ENCODE measurements around the gene NRIP3.
"Not testable (repeated sequence)": the region's sequence is repeated elsewhere in the genome, so short reads cannot be mapped to it uniquely, and the experiment has no call there.

Gene NRIP3

DNA sequence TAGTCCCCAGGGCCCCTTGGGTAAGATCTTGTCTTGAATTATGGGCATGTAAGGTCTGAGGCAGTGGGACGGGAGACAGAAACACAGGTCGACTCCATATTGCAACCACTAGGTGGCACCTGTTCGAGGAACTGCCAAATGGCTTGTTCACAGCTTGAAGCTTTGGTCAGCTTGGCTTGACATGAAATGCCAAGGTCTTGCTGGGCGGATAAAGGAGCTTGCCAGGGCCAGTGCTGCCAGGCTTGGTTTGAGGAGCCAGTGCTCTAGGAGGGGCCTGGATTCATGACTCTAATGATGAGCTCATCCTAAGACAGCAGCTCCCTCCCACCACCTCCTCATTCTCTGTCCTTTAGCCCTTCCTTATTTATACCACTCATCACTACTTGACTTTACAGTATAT, 11.9 kb upstream of the NRIP3 start:
- DNase-seq: peak; percentile 46

DNA sequence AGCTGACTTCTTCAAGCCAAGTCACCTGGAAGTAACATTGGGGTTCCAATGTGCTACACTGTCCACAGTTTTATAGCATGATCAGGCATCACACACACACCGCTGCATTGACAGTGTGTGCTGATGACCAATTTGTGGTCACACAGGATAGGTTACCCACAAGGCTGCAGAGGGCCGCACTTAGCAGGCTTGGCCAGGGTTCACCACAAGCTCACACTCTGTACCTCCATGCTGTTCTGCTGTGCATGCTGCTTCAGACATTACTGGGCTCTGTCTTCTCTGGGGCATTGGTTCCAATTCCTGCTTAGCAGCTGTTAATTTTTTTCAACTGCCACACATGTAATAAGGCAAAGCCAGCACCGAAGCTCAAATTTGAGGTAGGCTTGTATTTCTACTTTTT, 11.0 kb upstream of the NRIP3 start:
- no peak for DNase-seq

- no peak for DNase-seq
Observed at GRCh38 chr11:9013373-9013772, 9.6 kb upstream of the NRIP3 start.

DNA sequence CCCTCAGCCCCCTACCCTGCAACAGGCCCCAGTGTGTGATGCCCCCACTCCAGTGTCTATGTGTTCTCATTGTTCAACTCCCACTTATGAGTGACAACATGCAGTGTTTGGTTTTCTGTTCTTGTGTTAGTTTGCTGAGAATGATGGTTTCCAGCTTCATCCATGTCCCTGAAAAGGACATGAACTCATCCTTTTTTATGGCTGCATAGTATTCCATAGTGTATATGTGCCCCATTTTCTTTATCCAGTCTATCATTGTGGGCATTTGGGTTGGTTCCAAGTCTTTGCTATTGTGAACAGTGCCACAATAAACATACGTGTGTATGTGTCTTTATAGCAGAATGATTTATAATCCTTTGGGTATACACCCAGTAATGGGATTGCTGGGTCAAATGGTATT, 5.7 kb upstream of the NRIP3 start:
- not testable (repeated sequence) for DNase-seq

- no peak for DNase-seq
Observed at GRCh38 chr11:9008661-9009060, 4.9 kb upstream of the NRIP3 start.

DNA sequence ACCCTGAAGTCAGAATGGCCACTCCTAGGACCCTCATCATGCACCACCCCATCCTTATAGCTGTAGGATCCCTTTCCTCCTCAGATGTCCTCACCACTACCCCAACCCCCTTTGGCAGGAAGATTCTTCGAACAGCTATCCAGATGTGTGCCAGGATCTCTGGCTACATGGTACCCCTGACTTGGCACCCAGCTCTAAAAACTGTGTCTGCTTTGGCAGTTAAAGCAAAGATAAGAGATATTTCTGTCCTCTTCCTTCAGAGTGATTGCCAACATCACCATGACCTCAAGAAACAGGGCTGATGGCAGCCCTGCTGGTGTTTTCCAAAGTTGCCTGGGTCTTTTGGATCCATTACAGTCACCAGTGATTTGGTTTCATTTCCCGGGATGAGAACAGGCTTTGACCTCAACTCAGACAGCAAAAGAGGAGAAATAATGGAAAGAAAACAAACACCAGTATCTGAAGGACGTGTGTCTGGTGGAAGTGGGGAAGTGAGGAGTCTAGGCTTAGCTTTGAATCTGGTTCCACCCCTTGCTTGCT, 4.3 kb upstream of the NRIP3 start:
- no peak for DNase-seq

DNA sequence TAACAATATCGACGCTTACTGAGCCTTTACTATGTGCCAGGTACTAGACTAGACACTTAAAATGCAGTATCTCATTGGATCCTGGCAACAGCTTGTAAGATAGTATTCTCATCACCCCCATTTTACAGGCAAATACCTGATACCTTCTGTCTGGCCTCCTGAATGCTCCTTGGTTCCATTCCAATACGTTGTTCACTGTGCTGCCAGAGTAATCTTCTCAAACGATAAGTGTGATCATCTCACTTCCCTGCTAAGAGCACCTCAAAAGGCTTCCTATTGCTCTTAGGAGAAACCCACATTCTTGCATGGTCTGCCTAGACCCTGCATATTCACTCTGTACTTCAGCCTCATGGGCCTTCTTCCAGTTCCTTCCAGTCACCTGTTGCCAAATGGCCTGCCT, 1.3 kb upstream of the NRIP3 start:
- no peak for DNase-seq

GRCh38 chr11:9004183-9004926, 554 bp upstream of the NRIP3 start:
- DNase-seq: peak; percentile 26

DNA sequence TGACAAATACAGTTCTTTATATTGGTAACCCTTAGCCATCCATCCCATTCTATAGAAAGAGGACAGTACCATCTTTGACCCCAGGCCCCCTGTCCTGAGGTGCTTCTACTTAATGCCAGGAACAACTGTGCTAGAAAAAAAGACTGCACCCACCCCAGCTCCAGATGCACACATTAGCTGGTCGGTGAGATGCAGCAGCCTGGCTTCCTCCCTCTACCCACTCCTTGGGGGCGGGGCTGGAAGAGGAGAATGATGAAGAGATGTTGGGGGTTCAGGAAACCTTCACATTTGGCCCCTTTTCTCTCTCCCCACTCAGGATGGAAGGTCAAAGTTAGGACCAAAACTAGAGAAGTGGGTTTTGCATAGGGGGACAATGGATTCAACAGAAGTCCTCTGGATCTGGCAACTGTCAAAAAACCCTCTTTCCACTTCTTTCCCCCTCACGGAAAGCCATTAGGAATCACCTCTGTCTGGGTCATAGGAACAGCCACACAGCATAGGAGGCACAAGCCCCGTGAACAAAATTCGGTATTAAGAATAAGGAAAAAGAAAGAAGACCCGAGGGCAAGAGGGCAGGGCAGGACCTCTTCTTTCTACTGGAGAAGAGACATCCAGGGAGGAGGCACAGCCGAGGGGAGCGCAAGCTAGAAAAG, 755 bp downstream of the NRIP3 start:
- DNase-seq: peak; percentile 27

- peak; percentile 49 for DNase-seq
Observed at GRCh38 chr11:9001736-9002135, 2.1 kb downstream of the NRIP3 start.

- DNase-seq: no peak
Observed at GRCh38 chr11:8998017-8998416, 5.8 kb downstream of the NRIP3 start.

DNA sequence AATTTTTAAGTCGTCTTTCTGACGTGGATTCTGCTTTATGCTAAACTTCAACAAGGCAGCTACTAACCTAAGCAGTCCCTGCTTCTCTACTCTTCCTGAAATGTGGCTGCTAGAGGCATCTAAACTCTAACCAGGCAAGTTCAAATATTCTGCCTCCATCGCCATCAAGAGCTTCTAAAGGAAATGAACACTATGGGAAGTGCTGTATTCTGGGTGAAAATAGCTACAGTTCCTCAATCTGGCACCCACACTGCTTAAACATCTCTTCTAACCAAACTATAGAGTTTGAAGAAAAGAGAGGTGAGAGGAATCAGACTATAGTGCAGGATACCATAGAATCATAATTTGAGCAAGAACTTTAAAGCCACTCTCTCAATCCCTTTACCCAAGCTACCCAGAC, 6.3 kb downstream of the NRIP3 start:
- DNase-seq: no peak

GRCh38 chr11:8989453-8989852, 14.3 kb downstream of the NRIP3 start:
- DNase-seq: no peak

GRCh38 chr11:8988329-8989234, 15.2 kb downstream of the NRIP3 start:
- DNase-seq: no peak

DNA sequence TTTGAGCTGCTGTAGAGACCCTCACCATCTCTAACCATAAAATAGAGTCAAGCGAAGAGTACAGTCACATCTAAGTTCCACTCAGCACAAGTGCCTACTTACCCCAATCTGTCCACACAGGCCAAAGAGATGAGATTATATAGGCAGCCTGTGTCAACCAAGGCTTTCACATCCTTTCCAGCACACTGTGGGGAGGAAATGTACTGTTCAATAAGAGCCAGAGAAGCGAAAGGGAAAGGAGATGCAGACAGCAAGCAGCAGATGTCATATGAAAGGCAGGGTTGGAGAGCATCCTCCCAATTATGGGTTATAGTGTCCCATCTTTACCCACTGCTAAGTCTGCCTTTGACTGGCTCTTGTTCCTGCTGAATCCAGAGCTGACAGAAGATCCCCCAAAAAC, 16.4 kb downstream of the NRIP3 start:
- DNase-seq: no peak

GRCh38 chr11:8986772-8987171, 17.0 kb downstream of the NRIP3 start:
- DNase-seq: not testable (repeated sequence)

DNA sequence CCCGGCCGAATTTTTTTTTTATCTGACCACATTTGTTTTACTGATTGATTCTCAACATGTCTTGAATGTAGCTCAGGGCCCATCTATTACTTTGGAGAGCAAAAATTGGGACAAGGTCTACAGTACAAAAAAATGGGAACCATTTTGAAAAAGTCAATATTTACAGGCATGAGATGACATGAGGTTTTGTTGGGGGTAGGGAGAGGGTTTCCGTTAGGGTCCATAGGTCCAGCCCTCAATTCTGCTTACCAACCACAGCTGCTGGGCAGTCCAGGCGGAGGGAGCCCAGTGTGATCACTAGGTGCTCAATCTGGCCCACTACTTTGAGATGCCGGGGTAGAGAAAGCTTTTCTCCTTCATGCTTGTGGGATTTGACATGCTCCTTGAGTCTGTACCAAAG, 18.3 kb downstream of the NRIP3 start:
- DNase-seq: no peak

DNA sequence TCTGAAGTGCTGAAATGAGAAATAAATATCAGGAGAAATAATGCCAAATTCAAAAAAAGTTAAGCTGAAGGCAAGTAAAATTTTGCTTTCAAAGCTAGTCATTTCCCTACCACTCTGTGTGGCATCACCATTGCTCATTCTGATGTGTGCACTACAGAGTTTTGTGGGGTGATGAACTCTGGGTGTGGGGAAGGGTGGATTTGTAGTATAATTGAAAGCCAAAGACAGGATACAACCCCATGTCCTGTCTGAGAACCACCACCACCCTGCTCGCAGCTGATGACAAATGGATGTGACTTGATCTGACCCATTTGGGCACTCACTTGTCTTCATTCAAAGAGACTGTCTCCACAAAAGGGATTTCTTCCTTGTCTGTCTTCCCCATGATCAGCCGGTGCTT, 20.2 kb downstream of the NRIP3 start:
- no peak for DNase-seq

- no peak for DNase-seq
Observed at GRCh38 chr11:8980485-8980884, 23.3 kb downstream of the NRIP3 start.

GRCh38 chr11:8979365-8979764, 24.4 kb downstream of the NRIP3 start:
- DNase-seq: not testable (repeated sequence)

DNA sequence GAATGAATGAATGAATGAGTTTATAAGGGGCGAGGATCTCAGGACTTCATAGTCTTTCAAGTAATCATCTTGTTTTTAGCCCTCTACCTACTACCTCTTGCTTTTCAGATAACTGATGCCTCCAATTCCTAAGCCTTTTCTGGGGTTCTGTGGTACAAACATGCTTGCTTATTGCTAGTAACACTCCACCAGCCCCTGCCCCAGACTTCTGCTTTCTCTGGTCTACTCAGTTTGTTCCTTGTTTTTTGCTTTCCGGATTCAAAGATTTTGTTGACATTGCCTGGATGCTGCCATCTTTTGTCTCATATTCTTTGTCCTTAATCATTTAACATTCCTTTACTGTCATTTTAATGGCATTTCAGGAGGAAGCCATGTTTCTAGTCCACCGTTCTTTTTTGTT, 30.7 kb downstream of the NRIP3 start:
- DNase-seq: no peak

GRCh38 chr11:8971924-8972316, 31.9 kb downstream of the NRIP3 start:
- no peak for DNase-seq

- no peak for DNase-seq
Observed at GRCh38 chr11:8971196-8971923, 32.4 kb downstream of the NRIP3 start.

Data from activated naive CD4-positive, alpha-beta T cell treated with anti-CD3 and anti-CD28 coated beads, Interleukin-2, amount 50 U/mL, for 16 hours (primary cell).